ENCODE measurements around the gene PDZK1IP1. TPM values are rescaled to one million over a fixed set of nuclear protein-coding genes. Genes with fewer than 3 reads are reported as not detected.

PDZK1IP1 gene
- total and polyA plus RNA-seq, 4 donors: 0.75 to 2.2 (median 0.98) TPM

GRCh38 chr1:47161298-47162040 is 28.4 kb downstream of the PDZK1IP1 start:
- Histone ChIP-seq H3K4me3 (ENCODE audit: low read depth in 1 of 3, low read length in 3 of 3) (no peak overlapping the region), H3K9me3 (ENCODE audit: control insufficient read depth in 4 of 4, low read length in 3 of 4) (no peaks in the 10 kb centered on the region), H3K36me3 (ENCODE audit: control insufficient read depth in 4 of 4, insufficient read depth in 3 of 4, low read depth in 1 of 4, low read length in 3 of 4) (no peaks in the 10 kb centered on the region), H3K4me1 (ENCODE audit: control insufficient read depth in 4 of 4, insufficient read depth in 4 of 4, low read length in 3 of 4) (no peaks in the 10 kb centered on the region), H3K9ac (ENCODE audit: low read depth in 1 of 2, low read length in 2 of 2) (no peak overlapping the region), H3K27ac (ENCODE audit: low read depth in 1 of 2, low read length in 2 of 2) (no peak overlapping the region), H3K27me3 (ENCODE audit: control insufficient read depth in 4 of 4, insufficient read depth in 4 of 4, low read length in 3 of 4) (no peaks in the 10 kb centered on the region)
- DNase-seq (ENCODE audit: low spot score): no peak
- TF ChIP-seq TAF1 (conservative IDR thresholded peaks at IDR 0.05) (no peak), SP1 (IDR thresholded peaks at IDR 0.05) (no peak), GABPA (IDR thresholded peaks at IDR 0.05 in 1 of 2, conservative IDR thresholded peaks at IDR 0.05 in 1 of 2) (no peak), ATF3 (IDR thresholded peaks at IDR 0.05) (no peak), YY1 (IDR thresholded peaks at IDR 0.05) (no peak), REST (IDR thresholded peaks at IDR 0.05) (no peak), EGR1 (IDR thresholded peaks at IDR 0.05; ENCODE audit: low read depth in 2 of 2) (no peak), JUND (IDR thresholded peaks at IDR 0.05) (no peak), ZBTB33 (IDR thresholded peaks at IDR 0.05) (no peak), HNF4G (IDR thresholded peaks at IDR 0.05) (no peak)
- 73% methylated on average over 5 of the region's 5 CpGs for WGBS

- H3K9ac ChIP-seq (ENCODE audit: low read depth in 1 of 2, low read length in 2 of 2): no peak overlapping the region
- no peak overlapping the region for H3K4me3 ChIP-seq (ENCODE audit: low read depth in 1 of 3, low read length in 3 of 3)
- no peaks in the 10 kb centered on the region for H3K36me3 ChIP-seq (ENCODE audit: control insufficient read depth in 4 of 4, insufficient read depth in 3 of 4, low read depth in 1 of 4, low read length in 3 of 4)
- DNase-seq (ENCODE audit: low spot score): no peak
- H3K4me1 ChIP-seq (ENCODE audit: control insufficient read depth in 4 of 4, insufficient read depth in 4 of 4, low read length in 3 of 4): no peaks in the 10 kb centered on the region
- H3K27me3 ChIP-seq (ENCODE audit: control insufficient read depth in 4 of 4, insufficient read depth in 4 of 4, low read length in 3 of 4): no peaks in the 10 kb centered on the region
- H3K27ac ChIP-seq (ENCODE audit: low read depth in 1 of 2, low read length in 2 of 2): no peak overlapping the region
- H3K9me3 ChIP-seq (ENCODE audit: control insufficient read depth in 4 of 4, low read length in 3 of 4): no peaks in the 10 kb centered on the region
- no peak for TF ChIP-seq HNF4G (IDR thresholded peaks at IDR 0.05)
- TF ChIP-seq CTCF (IDR thresholded peaks at IDR 0.05; ENCODE audit: low read depth, low read length, missing input control): no peak
- TF ChIP-seq ATF3 (IDR thresholded peaks at IDR 0.05): no peak
- no peak for TF ChIP-seq YY1 (IDR thresholded peaks at IDR 0.05)
- no peak for TF ChIP-seq MAX (IDR thresholded peaks at IDR 0.05)
- no peak for TF ChIP-seq RXRA (IDR thresholded peaks at IDR 0.05)
- no peak for TF ChIP-seq FOXA1 (IDR thresholded peaks at IDR 0.05)
- TF ChIP-seq REST (IDR thresholded peaks at IDR 0.05): no peak
- TF ChIP-seq TAF1 (conservative IDR thresholded peaks at IDR 0.05): no peak
- no peak for TF ChIP-seq HNF4A (conservative IDR thresholded peaks at IDR 0.05)
- TF ChIP-seq RAD21 (IDR thresholded peaks at IDR 0.05): no peak
- TF ChIP-seq NR2F2 (IDR thresholded peaks at IDR 0.05): no peak
- no peak for TF ChIP-seq EGR1 (IDR thresholded peaks at IDR 0.05; ENCODE audit: low read depth in 2 of 2)
- TF ChIP-seq ZBTB33 (IDR thresholded peaks at IDR 0.05): no peak
Observed at GRCh38 chr1:47160716-47161115, 29.1 kb downstream of the PDZK1IP1 start.
